8988T (cell line): ENCODE results near the gene SNAPC3.
"Not testable (repeated sequence)": the region's sequence is repeated elsewhere in the genome, so short reads cannot be mapped to it uniquely, and the experiment has no call there.

Experiments used
- DNase-seq: peaks from one replicate; pipeline ENCODE4 v3.0.0; 2011

Gene SNAPC3

DNA sequence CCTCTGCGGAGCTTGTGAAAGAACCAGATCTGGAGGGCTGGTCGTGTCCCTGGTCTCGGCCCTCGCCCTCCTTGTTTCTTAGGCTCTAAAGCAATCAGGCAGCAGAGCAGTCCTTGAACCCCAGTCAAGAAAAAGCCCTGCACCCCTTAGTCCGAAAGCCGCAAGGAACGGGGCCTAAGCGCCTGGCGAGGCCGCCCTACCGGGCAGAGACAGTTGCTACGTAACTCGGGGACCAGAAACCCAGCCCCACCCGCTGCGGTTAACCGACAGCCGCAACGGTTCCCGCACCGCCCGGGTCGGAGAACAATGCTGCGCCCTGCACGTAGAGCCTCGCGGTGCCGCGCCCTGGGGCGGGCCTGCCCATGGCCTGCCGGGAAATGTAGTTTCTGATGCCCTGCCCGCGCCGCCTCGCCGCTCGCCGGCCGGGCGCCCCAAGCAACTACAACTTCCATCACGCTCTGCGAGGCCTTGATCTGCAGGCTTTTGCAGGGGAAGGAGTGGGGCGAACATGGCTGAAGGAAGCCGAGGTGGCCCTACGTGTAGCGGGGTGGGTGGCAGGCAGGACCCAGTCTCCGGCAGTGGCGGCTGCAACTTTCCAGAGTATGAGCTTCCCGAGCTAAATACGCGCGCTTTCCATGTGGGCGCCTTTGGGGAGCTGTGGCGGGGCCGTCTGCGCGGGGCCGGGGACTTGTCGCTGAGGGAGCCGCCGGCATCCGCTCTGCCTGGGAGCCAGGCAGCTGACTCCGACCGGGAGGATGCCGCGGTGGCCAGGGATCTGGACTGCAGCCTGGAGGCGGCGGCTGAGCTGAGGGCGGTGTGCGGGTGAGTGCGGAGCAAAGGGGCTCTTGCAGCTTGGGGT is at the start of gene SNAPC3:
Gene SNAPC3, plus strand, starts transcription at position 505 of the 859 bp plus-strand sequence. Its CDS starts 4 bp downstream, at position 509.
- peak; percentile 62 for DNase-seq

DNA sequence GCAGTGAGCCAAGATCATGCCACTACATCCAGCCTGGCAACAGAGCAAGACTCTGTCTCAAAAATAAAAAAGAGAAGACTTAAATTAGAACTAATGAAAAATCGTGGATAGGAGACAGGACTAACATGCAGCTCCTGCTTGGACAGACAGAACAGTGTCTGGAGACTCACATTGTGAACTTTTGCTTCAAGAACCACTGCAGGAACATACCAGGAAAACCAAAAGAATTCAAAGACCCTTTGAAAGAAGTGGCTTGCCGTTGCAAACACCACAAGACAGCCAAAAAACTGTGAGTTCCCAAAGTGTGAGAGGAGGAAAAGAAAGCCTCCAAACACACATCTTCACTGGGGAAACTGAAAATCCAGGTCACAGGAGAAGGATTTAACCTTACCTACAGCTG is 48.8 kb upstream of the SNAPC3 start:
- DNase-seq: no peak

DNA sequence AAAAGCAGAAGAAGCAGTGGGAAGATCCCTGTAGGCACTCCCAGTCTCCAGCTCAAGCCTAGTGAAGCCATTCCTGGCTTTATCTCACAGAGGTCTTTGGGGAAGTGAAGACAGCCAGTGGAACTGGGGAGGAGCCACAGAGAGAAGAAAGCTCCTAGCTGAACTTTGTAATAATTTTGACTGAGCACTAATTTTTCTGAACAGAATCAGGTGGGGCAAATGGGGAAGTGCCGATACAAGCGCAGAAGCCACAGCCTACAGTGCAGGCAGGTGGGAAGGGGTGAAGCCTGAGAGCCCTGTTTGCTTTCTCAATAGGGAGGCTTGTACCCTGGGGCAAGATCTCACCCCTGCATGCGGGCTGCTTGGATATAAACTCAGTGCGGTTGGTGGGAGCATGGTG is 48.4 kb upstream of the SNAPC3 start:
- DNase-seq: no peak

- DNase-seq: no peak
These were observed 47.9 kb upstream of the SNAPC3 start for GRCh38 chr9:15374825-15375224.

- no peak for DNase-seq
These were observed 44.8 kb upstream of the SNAPC3 start for GRCh38 chr9:15377625-15378540.

- DNase-seq: not testable (repeated sequence)
These were observed 43.4 kb upstream of the SNAPC3 start for GRCh38 chr9:15379317-15379716.

- not testable (repeated sequence) for DNase-seq
These were observed 42.8 kb upstream of the SNAPC3 start for GRCh38 chr9:15379888-15380287.

GRCh38 chr9:15381491-15381890 is 41.2 kb upstream of the SNAPC3 start:
- no peak for DNase-seq

DNA sequence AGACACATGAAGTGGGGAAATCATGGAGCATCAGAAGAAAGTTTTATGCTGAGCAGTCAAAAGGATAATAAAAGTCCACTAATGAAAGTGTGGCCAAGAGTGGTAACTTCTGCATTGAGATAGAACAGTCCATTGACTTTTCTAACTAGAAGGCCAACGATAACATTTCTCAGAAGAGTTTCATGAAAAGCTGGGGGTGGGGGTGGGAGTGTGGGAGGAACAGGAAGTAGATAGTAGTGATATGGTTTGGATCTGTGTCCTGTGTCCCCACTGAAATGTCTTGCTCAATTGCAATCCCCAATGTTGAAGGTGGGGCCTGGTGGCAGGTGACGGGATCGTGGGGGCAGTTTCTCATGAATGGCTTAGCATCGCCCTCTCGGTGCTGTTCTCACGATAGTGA is 36.2 kb upstream of the SNAPC3 start:
- DNase-seq: no peak

- DNase-seq: no peak
These were observed 33.5 kb upstream of the SNAPC3 start for GRCh38 chr9:15389173-15389572.

- DNase-seq: no peak
These were observed 33.0 kb upstream of the SNAPC3 start for GRCh38 chr9:15389631-15390030.

GRCh38 chr9:15390201-15390600 is 32.5 kb upstream of the SNAPC3 start:
- no peak for DNase-seq

GRCh38 chr9:15392363-15392762 is 30.3 kb upstream of the SNAPC3 start:
- no peak for DNase-seq

DNA sequence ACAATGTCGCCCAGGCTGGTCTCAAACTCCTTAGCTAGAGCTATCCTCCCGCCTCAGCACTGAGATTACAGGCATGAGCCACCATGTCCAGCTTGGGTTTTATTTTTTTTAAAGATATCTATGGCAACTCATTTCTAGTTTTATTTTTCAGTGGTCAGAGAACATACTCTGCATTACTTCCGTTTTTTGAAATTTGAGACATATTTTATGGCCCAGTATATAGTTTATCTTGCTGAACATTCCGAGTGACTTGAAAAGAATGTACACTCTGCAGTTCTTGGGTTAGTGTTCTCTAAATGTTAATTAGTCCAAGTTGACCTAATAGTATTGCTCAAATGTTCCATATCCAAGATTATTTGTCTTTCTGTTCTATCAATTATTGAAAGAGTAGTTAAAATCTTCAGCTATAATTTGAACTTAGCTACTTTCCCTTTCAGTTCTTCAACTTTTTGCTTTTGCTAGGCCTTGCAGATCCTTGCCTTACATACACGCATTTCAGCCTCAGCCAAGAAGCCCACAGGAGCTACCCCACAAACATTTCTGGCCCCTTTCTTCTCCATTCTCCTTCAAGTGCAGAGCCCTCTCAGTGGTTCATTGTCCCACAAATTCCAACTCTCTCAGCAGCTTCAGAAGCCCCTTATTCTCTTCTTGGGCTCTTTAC is 22.3 kb upstream of the SNAPC3 start:
- no peak for DNase-seq

- no peak for DNase-seq
These were observed 21.4 kb upstream of the SNAPC3 start for GRCh38 chr9:15401266-15401665.

GRCh38 chr9:15403155-15403554 is 19.5 kb upstream of the SNAPC3 start:
- DNase-seq: no peak

DNA sequence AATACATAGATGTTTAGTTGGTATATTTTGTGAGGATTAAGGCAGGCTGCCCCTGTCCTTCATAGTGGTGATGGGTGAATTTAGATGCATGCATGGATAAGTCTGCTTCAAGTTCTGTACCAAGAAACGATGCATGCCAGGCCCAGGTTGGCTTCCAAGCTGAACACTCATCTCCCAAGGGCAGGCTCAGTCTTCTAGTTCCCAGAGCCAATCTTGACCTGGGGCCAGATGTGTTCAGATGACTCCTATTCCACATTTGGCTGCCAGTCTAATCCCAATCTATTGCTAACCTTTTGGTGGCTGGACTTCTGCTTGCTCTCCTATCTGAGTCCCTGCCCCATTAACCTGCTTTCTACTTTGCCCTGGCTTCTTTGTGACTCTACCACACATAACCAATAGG is 18.5 kb upstream of the SNAPC3 start:
- DNase-seq: no peak

GRCh38 chr9:15416880-15417279 is 5.8 kb upstream of the SNAPC3 start:
- DNase-seq: no peak

DNA sequence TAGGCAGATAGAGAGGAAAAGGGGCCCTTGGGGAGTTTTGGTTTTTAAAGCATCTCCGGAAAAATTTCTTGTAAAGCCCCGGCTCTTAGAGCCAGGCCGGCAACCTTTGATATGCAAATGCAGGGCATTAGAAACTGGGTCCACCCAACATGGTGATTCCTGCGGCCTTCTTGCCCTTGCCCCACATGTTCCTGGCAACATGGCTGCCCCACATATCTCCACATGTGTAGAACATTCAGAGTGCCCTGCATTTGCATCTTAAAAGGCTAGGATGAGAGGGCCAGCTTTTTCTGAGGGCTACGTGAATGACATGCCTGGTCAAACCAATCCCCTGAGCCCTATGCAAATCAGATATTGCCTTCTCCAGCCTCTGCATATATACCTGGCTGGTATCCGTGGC is 5.0 kb upstream of the SNAPC3 start:
- no peak for DNase-seq

- DNase-seq: no peak
These were observed 1.9 kb upstream of the SNAPC3 start for GRCh38 chr9:15420796-15421195.

- no peak for DNase-seq
These were observed 1.1 kb upstream of the SNAPC3 start for GRCh38 chr9:15421532-15421931.

- no peak for DNase-seq
These were observed 695 bp upstream of the SNAPC3 start for GRCh38 chr9:15421990-15422371.

DNA sequence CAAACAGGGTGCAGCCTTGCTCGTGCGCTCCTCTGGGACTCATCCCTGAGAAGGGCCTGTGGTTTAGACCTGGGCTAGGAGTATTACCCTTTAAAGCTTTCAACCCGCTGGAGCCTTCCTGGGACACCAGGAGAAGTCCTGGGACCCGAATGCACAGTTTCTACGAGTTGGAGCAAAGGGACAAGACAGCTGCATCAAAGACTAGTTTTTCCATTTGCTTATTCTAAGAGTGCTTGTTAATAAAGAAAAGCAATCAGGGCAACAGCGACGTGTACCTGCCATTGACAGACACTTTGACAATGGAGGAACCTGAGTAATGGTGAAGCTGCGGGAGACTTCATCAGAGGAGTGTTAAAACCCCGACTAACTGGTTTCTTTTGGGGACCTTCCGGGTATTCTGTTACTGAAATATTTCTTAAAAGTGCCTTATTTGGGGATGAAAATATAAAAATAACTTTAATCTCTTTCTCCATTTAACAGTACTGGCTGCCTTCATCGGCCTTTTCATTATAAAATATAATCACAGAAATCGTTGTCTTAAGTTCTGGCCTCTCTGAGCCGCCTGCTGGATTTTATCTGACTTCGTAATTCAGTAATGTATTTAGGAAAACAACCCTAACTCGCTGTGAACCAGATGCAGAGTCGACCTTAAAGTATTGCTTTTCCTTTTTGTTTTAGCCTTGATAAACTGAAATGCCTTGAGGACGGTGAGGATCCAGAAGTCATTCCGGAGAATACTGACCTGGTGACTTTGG is 732 bp downstream of the SNAPC3 start:
- DNase-seq: no peak
